T-helper 1 cell treated with Interleukin-12 subunit alpha and Interleukin-12 subunit beta and Interleukin-4 antibody, amounts not matched to agents 30 μg/mL and 1 μg/mL, for 36 hours (primary cell): Measurements from ENCODE around the gene FAM162B.

Experiments
- H3K27ac Mint-ChIP-seq: one replicate; pipeline ENCODE4 v1.8.0; 2021; ENCODE audit warnings: mild to moderate bottlenecking, mixed read lengths
- H3K27me3 Mint-ChIP-seq: one replicate; pipeline ENCODE4 v1.8.0; 2021; ENCODE audit warnings: low read depth, mixed read lengths
- H3K36me3 Mint-ChIP-seq: one replicate; pipeline ENCODE4 v1.8.0; 2021; ENCODE audit warnings: low read depth, mixed read lengths
- H3K4me1 Mint-ChIP-seq: one replicate; pipeline ENCODE4 v1.8.0; 2021; ENCODE audit warnings: low read depth, mixed read lengths
- H3K4me3 Mint-ChIP-seq: one replicate; pipeline ENCODE4 v1.8.0; 2021; ENCODE audit warnings: mild to moderate bottlenecking, moderate library complexity, mixed read lengths
- H3K9me3 Mint-ChIP-seq: one replicate; pipeline ENCODE4 v1.8.0; 2021; ENCODE audit warnings: mixed read lengths

Gene FAM162B

DNA sequence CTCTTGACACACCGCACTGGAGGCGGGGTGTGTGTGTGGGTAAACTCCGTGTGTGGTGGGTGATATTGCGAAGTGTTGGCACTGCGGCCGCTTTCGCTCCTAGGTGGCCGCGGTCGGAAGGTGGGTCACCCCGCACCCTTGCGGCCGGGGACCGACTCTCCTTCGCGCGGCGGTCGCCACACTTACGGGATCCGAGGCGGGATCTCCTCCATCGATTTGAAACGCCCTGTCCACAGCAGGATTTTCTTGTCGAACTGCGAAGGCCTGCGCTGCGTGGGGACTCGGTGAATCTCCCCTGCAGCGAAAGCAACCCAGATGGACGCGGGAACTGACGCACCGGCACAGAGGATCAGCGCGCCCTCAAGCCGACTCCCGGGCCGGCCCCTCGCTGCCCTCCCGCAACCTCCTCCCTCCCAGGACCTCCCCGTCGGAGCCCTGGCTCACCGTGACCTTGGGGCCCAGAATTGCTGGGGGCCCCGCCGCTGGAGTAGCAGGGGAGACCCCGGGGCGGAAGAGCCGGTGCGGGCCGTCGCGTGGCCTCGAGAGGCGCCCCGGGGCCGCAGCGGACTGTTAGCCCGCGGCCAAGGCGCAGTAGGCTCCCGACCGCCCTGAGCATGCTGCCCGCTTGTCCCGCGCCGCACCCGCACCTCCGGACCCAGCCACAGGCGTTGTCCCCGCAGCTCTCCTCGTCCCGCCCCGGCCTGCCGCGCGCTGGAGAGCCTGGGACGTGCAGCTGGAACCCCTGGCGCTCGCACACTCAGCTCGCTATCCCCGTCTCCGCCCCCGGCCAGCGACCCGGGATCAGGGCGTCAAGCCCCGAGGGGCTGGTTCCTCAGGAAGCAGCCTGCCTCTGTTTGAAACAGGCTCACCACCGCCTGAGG lies at the start of gene FAM162B:
TSS of gene FAM162B (minus strand) at position 759 of the 881 bp plus-strand sequence. CDS start at position 616, 143 bp downstream.
- Mint-ChIP-seq H3K9me3 (no peaks in the 10 kb centered on the region), H3K4me1 (peaks cover 5% of the 10 kb centered on the region), H3K36me3 (no peaks in the 10 kb centered on the region), H3K4me3 (peak within 1 kb of the TSS; percentile 15), H3K27me3 (peaks cover 62% of the 10 kb centered on the region), H3K27ac (no peak within 1 kb of the TSS)

GRCh38 chr6:116812051-116812650 lies 46.6 kb upstream of the FAM162B start:
- H3K4me3 Mint-ChIP-seq, result no peak overlapping the region
- no peaks in the 10 kb centered on the region for H3K36me3 Mint-ChIP-seq
- H3K9me3 Mint-ChIP-seq, result peaks cover 8% of the 10 kb centered on the region
- no peaks in the 10 kb centered on the region for H3K27me3 Mint-ChIP-seq
- H3K27ac Mint-ChIP-seq, result no peak overlapping the region
- H3K4me1 Mint-ChIP-seq, result no peaks in the 10 kb centered on the region

DNA sequence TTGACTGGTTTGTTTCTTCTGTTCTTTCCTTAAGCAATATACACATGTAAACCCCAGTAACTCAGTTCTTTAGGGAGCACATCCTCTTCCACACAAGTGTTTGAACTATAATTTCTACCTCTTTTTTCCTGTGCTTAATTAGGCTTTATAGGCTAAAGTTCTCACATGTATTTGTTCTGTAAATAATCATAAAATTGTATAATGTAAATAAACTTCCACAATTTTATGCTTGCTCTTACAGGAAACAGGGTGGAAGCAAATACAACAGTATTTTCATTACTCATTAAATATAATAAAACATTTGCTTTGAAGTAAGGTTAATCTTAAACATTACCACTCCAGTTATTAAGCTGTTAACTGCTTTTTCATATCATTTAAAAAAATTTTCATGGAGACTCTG lies 36.5 kb upstream of the FAM162B start:
- H3K4me1 Mint-ChIP-seq, result peaks cover 4% of the 10 kb centered on the region
- H3K36me3 Mint-ChIP-seq, result no peaks in the 10 kb centered on the region
- H3K27ac Mint-ChIP-seq, result no peak overlapping the region
- H3K9me3 Mint-ChIP-seq, result no peaks in the 10 kb centered on the region
- H3K4me3 Mint-ChIP-seq, result no peak overlapping the region
- H3K27me3 Mint-ChIP-seq, result peaks cover 10% of the 10 kb centered on the region

GRCh38 chr6:116799945-116800344 lies 34.4 kb upstream of the FAM162B start:
- H3K27me3 Mint-ChIP-seq, result peaks cover 10% of the 10 kb centered on the region
- H3K27ac Mint-ChIP-seq, result no peak overlapping the region
- H3K4me3 Mint-ChIP-seq, result no peak overlapping the region
- no peaks in the 10 kb centered on the region for H3K9me3 Mint-ChIP-seq
- peaks cover 4% of the 10 kb centered on the region for H3K4me1 Mint-ChIP-seq
- H3K36me3 Mint-ChIP-seq, result no peaks in the 10 kb centered on the region

- H3K9me3 Mint-ChIP-seq, result no peaks in the 10 kb centered on the region
- H3K27me3 Mint-ChIP-seq, result peaks cover 6% of the 10 kb centered on the region
- no peaks in the 10 kb centered on the region for H3K36me3 Mint-ChIP-seq
Observed at GRCh38 chr6:116797585-116797984, 32.1 kb upstream of the FAM162B start.

DNA sequence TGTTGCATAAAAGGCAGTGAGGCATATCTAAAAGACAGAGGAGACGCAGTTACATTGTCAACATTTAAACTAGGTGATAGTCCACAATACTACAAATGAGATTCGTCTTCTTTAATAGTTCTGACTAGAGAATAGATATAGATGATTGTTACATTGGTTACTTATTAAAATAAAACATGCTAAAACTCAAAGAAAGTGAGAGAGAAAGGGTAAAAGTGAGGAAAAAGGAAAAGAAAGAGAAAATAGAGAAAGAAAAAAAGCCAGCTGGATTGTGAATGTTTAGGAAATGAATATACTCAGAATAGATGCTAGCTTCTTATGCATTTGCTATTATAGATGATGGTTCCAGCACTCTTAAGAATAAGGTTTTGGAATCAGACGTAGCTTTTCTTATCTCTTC lies 27.7 kb upstream of the FAM162B start:
- Mint-ChIP-seq H3K4me1 (peaks cover 4% of the 10 kb centered on the region), H3K27ac (no peak overlapping the region), H3K27me3 (peaks cover 6% of the 10 kb centered on the region), H3K36me3 (no peaks in the 10 kb centered on the region), H3K9me3 (no peaks in the 10 kb centered on the region), H3K4me3 (no peak overlapping the region)

More at GRCh38 chr6:116797585-116797984, 32.1 kb upstream of the FAM162B start:
- Mint-ChIP-seq H3K4me1 (peaks cover 4% of the 10 kb centered on the region), H3K4me3 (no peak overlapping the region), H3K27ac (no peak overlapping the region)

DNA sequence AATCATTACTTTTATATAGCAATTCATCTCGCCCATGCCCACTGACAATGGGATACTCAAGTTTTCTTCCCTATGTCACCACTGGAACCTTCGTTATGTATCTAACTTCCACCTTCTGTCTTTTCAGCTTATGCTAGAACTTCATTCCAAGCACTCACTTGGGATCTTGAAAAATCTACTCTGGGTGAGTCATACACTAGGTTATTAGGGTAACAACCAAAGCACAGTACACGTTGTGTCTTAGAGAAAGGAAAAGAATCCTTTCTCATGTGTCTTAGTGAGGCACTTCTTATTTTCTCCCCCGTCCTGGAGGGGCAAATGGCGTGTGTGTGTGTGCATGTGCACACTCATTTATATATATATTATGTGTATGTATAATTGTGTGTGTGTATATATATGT lies 18.3 kb upstream of the FAM162B start:
- Mint-ChIP-seq H3K36me3 (no peaks in the 10 kb centered on the region), H3K27me3 (peaks cover 3% of the 10 kb centered on the region), H3K27ac (no peak overlapping the region), H3K4me1 (no peaks in the 10 kb centered on the region), H3K4me3 (no peak overlapping the region), H3K9me3 (no peaks in the 10 kb centered on the region)

GRCh38 chr6:116779573-116780164 lies 14.2 kb upstream of the FAM162B start:
- no peak overlapping the region for H3K27ac Mint-ChIP-seq
- H3K9me3 Mint-ChIP-seq, result no peaks in the 10 kb centered on the region
- H3K36me3 Mint-ChIP-seq, result no peaks in the 10 kb centered on the region
- no peak overlapping the region for H3K4me3 Mint-ChIP-seq
- no peaks in the 10 kb centered on the region for H3K27me3 Mint-ChIP-seq
- H3K4me1 Mint-ChIP-seq, result no peaks in the 10 kb centered on the region

GRCh38 chr6:116773886-116774285 lies 8.4 kb upstream of the FAM162B start:
- Mint-ChIP-seq H3K4me3 (no peak overlapping the region), H3K36me3 (no peaks in the 10 kb centered on the region), H3K4me1 (no peaks in the 10 kb centered on the region), H3K9me3 (no peaks in the 10 kb centered on the region), H3K27ac (no peak overlapping the region), H3K27me3 (peaks cover 12% of the 10 kb centered on the region)

DNA sequence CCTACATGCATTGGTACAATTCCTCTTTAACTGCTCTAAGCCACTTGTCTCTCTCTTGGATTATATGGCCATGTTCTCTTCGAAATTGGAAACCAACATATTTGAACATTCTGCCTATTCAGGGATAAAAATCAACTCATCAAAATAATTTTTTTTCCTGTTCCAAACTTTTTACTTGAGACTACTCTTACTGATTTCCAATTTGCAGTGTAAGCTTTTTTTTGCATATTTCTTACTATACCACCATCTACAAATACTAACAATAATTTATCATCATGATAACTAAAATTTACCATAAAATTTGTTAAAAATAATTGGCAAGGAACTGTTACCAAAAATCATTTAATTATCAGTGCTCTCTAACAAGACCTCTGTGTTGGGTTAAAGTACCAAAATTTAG lies 6.9 kb upstream of the FAM162B start:
- H3K36me3 Mint-ChIP-seq, result no peaks in the 10 kb centered on the region
- peaks cover 16% of the 10 kb centered on the region for H3K27me3 Mint-ChIP-seq
- no peak overlapping the region for H3K4me3 Mint-ChIP-seq
- no peak overlapping the region for H3K27ac Mint-ChIP-seq
- no peaks in the 10 kb centered on the region for H3K4me1 Mint-ChIP-seq
- no peaks in the 10 kb centered on the region for H3K9me3 Mint-ChIP-seq

DNA sequence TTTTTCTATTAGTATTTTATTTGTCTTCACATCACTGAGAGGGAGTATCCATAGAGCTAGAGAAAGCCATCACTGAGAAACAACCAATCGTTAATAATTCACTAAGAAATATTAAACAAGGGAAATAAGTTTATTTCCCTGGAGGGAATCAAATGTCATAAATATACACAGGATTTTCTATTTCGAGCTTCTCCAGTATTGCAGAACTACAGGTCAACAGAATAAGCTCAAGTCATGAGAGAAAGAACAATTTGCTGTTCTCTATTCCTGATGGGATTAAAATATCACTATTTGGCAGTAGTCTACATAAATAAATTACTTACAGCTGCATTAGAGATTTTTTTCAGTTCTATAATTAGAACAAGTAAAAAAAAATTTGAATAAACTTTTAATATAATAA lies 2.2 kb upstream of the FAM162B start:
- Mint-ChIP-seq H3K9me3 (no peaks in the 10 kb centered on the region), H3K4me1 (peaks cover 5% of the 10 kb centered on the region), H3K36me3 (no peaks in the 10 kb centered on the region), H3K27ac (no peak overlapping the region), H3K27me3 (peaks cover 57% of the 10 kb centered on the region), H3K4me3 (no peak overlapping the region)

DNA sequence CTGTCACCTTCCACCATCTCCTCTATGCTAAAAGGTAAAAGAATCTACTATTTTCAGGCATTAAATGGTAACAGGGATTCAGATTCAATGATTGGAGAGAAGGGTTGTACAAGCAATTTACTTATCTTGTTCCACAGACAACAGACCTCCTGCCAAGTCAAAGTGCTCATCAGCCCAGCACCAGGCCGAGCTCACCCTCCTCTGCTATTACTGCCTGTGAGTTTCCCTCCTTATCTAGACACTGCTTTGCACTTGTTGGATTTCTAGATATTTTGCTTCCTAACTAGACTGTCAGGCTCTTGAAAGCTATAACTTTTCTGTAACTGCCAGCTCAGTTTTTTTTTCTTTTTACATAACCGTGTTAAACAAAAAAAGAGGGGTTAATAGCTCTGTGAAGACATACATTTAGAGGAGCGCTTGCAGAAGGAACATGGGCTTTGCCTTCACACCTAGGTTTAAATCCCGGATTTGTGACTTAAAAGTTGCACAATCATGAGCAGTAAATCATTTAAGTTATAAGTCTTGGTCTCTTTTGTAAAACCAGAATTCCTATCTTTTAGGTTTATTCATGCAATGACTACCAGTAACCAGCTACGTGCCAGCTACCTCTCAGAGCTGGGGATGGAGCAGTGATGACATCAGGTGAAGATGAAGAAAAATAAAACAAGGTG lies 1.1 kb upstream of the FAM162B start:
- no peak overlapping the region for H3K27ac Mint-ChIP-seq
- no peak overlapping the region for H3K4me3 Mint-ChIP-seq
- H3K9me3 Mint-ChIP-seq, result no peaks in the 10 kb centered on the region
- peaks cover 5% of the 10 kb centered on the region for H3K4me1 Mint-ChIP-seq
- H3K36me3 Mint-ChIP-seq, result no peaks in the 10 kb centered on the region
- peaks cover 63% of the 10 kb centered on the region for H3K27me3 Mint-ChIP-seq

DNA sequence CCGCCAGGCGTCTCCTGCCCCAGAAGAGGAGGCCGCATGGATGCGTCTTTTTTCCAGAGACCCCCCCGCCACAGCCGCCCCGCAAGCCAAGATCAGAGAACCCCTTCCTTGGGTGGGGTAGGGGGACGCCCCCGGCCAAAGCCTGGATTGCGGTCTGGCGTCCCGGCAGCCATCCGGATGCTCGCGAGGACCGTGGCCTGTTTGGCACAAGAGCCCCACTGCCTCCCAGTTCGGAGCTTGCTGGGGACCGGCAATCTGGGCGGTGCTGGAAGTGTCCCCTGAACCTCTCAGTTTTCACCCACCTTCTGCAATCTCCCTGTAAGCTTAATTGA lies 924 bp downstream of the FAM162B start:
- H3K27me3 Mint-ChIP-seq, result peaks cover 64% of the 10 kb centered on the region
- H3K4me3 Mint-ChIP-seq, result no peak overlapping the region
- H3K9me3 Mint-ChIP-seq, result no peaks in the 10 kb centered on the region
- H3K36me3 Mint-ChIP-seq, result no peaks in the 10 kb centered on the region
- peaks cover 5% of the 10 kb centered on the region for H3K4me1 Mint-ChIP-seq
- no peak overlapping the region for H3K27ac Mint-ChIP-seq

DNA sequence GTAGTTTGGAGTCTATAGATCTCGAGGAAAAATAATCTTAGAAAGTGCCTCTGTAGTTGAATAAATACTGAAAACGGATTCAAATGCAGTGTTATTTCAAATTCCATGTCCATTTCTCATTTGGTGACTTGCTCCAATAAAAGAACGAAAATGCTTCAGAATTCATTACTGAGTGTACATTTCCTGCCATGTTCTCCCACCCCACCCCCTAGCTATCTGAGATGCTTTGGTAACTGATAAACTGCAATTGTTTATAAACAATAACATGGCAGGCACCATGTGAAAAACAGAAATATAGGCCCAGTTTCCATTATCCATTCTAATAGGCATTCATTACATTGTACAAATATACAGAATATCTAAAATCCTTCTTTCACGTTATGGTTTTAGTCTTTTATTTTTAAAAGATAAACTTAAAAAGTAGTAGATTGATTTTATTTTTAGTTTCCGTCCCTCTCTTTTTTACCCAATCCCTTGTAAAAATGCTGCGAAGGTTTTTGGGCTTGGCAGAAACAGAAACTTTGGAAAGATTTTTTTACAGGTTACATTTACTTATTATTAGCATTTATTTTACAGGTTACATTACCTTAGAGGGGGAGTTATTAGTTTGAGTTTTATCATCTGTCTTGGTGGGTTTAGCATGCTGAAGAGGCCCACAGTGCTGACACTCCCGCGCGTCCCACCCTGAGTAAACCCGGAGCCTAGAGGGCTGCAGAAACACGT lies 1.5 kb downstream of the FAM162B start:
- H3K9me3 Mint-ChIP-seq, result no peaks in the 10 kb centered on the region
- no peak overlapping the region for H3K27ac Mint-ChIP-seq
- H3K4me1 Mint-ChIP-seq, result peaks cover 5% of the 10 kb centered on the region
- H3K27me3 Mint-ChIP-seq, result peaks cover 66% of the 10 kb centered on the region
- H3K4me3 Mint-ChIP-seq, result no peak overlapping the region
- H3K36me3 Mint-ChIP-seq, result no peaks in the 10 kb centered on the region
